ENCODE measurements around the gene NUDT16. TPM values are rescaled to one million over a fixed set of nuclear protein-coding genes. Genes with fewer than 3 reads are reported as not detected.

The NUDT16 gene
- total RNA-seq, 2 donors from 2014 or later = 15.2 to 21.1 TPM

DNA sequence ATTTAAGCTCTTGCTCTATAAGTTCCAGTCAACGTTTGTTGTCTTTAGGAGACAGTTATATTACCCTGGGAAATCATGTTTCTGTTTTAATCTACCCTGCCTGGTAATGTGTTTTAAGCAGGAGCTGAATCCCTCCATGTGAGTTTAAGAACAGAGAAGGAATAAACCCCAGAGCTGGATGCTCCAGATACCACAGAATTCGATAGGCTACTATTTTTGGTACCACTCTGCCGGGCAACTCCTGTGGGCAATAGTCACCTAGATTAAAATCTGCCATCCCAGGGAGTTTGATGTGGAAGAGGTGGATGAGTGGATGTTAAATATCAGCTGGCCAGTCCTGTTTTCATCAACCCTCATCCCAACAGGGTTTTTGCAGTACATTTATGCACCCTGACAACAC is 20.4 kb downstream of the NUDT16 start:
- H3K9me3 Mint-ChIP-seq = peaks cover 7% of the 10 kb centered on the region
- Histone ChIP-seq H3K36me3 (ENCODE audit: control insufficient read depth, insufficient read depth, low read length) (no peaks in the 10 kb centered on the region), H3K27ac (ENCODE audit: low read depth, low read length) (no peak overlapping the region), H3K9ac (ENCODE audit: extremely low read depth, low read length, poor library complexity, severe bottlenecking) (no peak overlapping the region), H3K4me3 (ENCODE audit: low read length) (no peak overlapping the region), H3K27me3 (ENCODE audit: control insufficient read depth, insufficient read depth, low read length, poor library complexity, severe bottlenecking) (no peaks in the 10 kb centered on the region), H3K4me1 (ENCODE audit: control insufficient read depth, insufficient read depth, low read length) (no peaks in the 10 kb centered on the region), H3K9me3 (ENCODE audit: control insufficient read depth, low read length) (peaks cover 5% of the 10 kb centered on the region)
- no peaks in the 10 kb centered on the region for H3K36me3 Mint-ChIP-seq (ENCODE audit: low read depth)
- no peak for DNase-seq
- H3K4me3 Mint-ChIP-seq = no peak overlapping the region
- TF ChIP-seq, protein P1, sequence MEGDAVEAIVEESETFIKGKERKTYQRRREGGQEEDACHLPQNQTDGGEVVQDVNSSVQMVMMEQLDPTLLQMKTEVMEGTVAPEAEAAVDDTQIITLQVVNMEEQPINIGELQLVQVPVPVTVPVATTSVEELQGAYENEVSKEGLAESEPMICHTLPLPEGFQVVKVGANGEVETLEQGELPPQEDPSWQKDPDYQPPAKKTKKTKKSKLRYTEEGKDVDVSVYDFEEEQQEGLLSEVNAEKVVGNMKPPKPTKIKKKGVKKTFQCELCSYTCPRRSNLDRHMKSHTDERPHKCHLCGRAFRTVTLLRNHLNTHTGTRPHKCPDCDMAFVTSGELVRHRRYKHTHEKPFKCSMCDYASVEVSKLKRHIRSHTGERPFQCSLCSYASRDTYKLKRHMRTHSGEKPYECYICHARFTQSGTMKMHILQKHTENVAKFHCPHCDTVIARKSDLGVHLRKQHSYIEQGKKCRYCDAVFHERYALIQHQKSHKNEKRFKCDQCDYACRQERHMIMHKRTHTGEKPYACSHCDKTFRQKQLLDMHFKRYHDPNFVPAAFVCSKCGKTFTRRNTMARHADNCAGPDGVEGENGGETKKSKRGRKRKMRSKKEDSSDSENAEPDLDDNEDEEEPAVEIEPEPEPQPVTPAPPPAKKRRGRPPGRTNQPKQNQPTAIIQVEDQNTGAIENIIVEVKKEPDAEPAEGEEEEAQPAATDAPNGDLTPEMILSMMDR (conservative IDR thresholded peaks at IDR 0.05) = no peak
- no peak overlapping the region for H3K27ac Mint-ChIP-seq
- WGBS, 2 experiments (ENCODE audit: insufficient coverage in 1 of 2, insufficient read length in 1 of 2) = 80 to 82% methylated on average over 1 to 3 of the region's 3 CpGs
- no peaks in the 10 kb centered on the region for H3K27me3 Mint-ChIP-seq (ENCODE audit: insufficient read depth)
- no peaks in the 10 kb centered on the region for H3K4me1 Mint-ChIP-seq

DNA sequence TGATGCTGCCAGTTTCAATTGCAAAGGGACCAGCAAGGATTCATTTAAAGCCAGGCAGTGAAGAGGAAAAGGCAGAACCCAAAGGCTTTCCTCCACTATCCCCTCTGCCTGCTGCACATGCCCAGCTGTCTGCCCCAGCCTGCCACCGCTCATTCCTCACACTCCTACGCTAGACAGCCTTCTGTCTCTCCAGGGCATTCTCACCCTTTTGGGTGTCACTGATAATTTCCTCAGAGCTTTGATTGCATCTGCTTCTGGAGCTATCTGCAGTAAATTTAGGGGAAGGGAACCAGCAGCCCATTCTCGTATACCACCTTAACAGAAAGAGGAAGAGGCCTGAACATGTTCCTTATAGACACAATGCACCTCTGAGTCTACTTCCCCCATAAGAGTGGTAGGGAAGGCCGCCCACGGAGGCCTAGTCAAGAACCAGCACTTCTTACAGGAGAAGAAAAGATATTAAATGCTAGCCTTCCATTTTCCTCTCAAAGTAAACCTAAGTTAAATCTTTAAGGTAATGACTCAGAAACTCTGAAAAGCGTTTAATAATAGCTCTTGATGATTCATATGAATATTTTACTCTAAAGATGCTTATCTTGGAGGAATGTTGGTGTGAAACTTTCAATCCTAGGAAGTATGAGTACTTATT is 20.9 kb downstream of the NUDT16 start:
- Histone ChIP-seq H3K4me3 (ENCODE audit: low read length) (no peak overlapping the region), H3K27me3 (ENCODE audit: control insufficient read depth, insufficient read depth, low read length, poor library complexity, severe bottlenecking) (no peaks in the 10 kb centered on the region), H3K27ac (ENCODE audit: low read depth, low read length) (no peak overlapping the region), H3K9me3 (ENCODE audit: control insufficient read depth, low read length) (peaks cover 5% of the 10 kb centered on the region), H3K9ac (ENCODE audit: extremely low read depth, low read length, poor library complexity, severe bottlenecking) (no peak overlapping the region), H3K4me1 (ENCODE audit: control insufficient read depth, insufficient read depth, low read length) (no peaks in the 10 kb centered on the region), H3K36me3 (ENCODE audit: control insufficient read depth, insufficient read depth, low read length) (no peaks in the 10 kb centered on the region)
- Mint-ChIP-seq H3K27ac (no peak overlapping the region), H3K36me3 (ENCODE audit: low read depth) (no peaks in the 10 kb centered on the region), H3K4me3 (no peak overlapping the region), H3K27me3 (ENCODE audit: insufficient read depth) (peaks cover under 1% of the 10 kb centered on the region), H3K4me1 (no peaks in the 10 kb centered on the region), H3K9me3 (peaks cover 7% of the 10 kb centered on the region)
- no peak for DNase-seq
- TF ChIP-seq, protein P1 (conservative IDR thresholded peaks at IDR 0.05) = no peak
- 85% methylated on average over 6 of the region's 6 CpGs; no CpG with 5 or more reads in 1 of the 2 experiments for WGBS, 2 experiments (ENCODE audit: insufficient coverage in 1 of 2, insufficient read length in 1 of 2)

DNA sequence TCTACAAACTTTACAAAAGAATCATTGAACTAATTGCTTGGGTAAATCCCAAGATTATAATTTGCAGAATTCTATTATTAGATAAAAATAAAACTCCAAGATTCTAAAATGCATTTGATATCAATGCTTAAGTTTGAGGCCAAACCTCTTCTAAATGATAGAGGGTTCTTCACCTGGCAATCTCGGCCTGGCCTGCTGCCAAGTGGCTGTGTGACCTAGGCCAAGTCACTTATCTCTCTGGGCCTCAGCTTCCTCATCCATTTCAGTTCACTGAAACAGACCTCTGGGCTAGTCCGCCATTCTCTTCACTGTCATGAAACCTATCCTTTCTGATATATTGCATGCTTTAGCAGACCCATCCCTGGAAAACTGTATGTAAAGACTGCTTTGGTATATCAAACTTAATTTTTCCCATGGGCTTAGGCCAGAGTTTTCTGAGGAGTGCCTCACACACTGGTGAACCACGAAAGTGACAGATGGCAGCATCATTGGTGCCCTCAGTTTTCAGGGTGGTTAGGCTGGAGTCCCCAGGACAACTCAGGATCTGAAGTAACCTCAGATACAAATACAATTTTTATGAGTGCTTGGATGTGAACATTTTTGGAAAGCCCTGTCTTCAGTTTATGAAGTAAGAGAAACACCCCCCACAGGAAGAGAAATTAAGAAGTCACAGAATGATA is 21.8 kb downstream of the NUDT16 start:
- TF ChIP-seq, protein P1 (conservative IDR thresholded peaks at IDR 0.05) = no peak
- 91 to 100% methylated on average over 2 to 3 of the region's 3 CpGs for WGBS, 2 experiments (ENCODE audit: insufficient coverage in 1 of 2, insufficient read length in 1 of 2)
- DNase-seq = no peak

More for the DNA sequence above, 21.8 kb downstream of the NUDT16 start:
- H3K27me3 ChIP-seq (ENCODE audit: control insufficient read depth, insufficient read depth, low read length, poor library complexity, severe bottlenecking) = no peaks in the 10 kb centered on the region
- Mint-ChIP-seq H3K9me3 (peaks cover 7% of the 10 kb centered on the region), H3K27me3 (ENCODE audit: insufficient read depth) (peaks cover 4% of the 10 kb centered on the region), H3K27ac (no peak overlapping the region), H3K36me3 (ENCODE audit: low read depth) (no peaks in the 10 kb centered on the region), H3K4me3 (no peak overlapping the region), H3K4me1 (no peaks in the 10 kb centered on the region)
- H3K27ac ChIP-seq (ENCODE audit: low read depth, low read length) = no peak overlapping the region
- no peak overlapping the region for H3K4me3 ChIP-seq (ENCODE audit: low read length)
- H3K4me1 ChIP-seq (ENCODE audit: control insufficient read depth, insufficient read depth, low read length) = no peaks in the 10 kb centered on the region
- H3K9me3 ChIP-seq (ENCODE audit: control insufficient read depth, low read length) = peaks cover 5% of the 10 kb centered on the region
- H3K9ac ChIP-seq (ENCODE audit: extremely low read depth, low read length, poor library complexity, severe bottlenecking) = no peak overlapping the region
- H3K36me3 ChIP-seq (ENCODE audit: control insufficient read depth, insufficient read depth, low read length) = no peaks in the 10 kb centered on the region
